Amniotic stem cell (primary cell): ENCODE data around the gene HIP1.
"Not testable (repeated sequence)": the region's sequence is repeated elsewhere in the genome, so short reads cannot be mapped to it uniquely, and the experiment has no call there.

Source experiments
- DNase-seq: peaks from one replicate; lab custom pipeline; 2025; lab: John Stamatoyannopoulos, UW

Gene HIP1

GRCh38 chr7:75738604-75738974 is at the start of gene HIP1:
Gene HIP1 (minus strand): TSS chr7:75738941. CDS start chr7:75738920, 21 bp downstream.
- no peak for DNase-seq

GRCh38 chr7:75788154-75788847 is 49.6 kb upstream of the HIP1 start:
- not testable (repeated sequence) for DNase-seq

GRCh38 chr7:75783058-75783457 is 44.3 kb upstream of the HIP1 start:
- not testable (repeated sequence) for DNase-seq

GRCh38 chr7:75780647-75781273 is 42.0 kb upstream of the HIP1 start:
- not testable (repeated sequence) for DNase-seq

- not testable (repeated sequence) for DNase-seq
Measured at GRCh38 chr7:75779516-75779915, 40.8 kb upstream of the HIP1 start.

- DNase-seq = not testable (repeated sequence)
Measured at GRCh38 chr7:75779035-75779434, 40.3 kb upstream of the HIP1 start.

- DNase-seq = no peak
Measured at GRCh38 chr7:75776295-75776971, 37.7 kb upstream of the HIP1 start.

GRCh38 chr7:75773958-75774357 is 35.2 kb upstream of the HIP1 start:
- not testable (repeated sequence) for DNase-seq

- DNase-seq = no peak
Measured at GRCh38 chr7:75772081-75773077, 33.6 kb upstream of the HIP1 start, which contains the start of gene CCL26. Gene CCL26 (minus strand): TSS chr7:75772211. CDS start chr7:75772176, 35 bp downstream.

- DNase-seq = no peak
Measured at GRCh38 chr7:75771224-75771623, 32.5 kb upstream of the HIP1 start.

GRCh38 chr7:75762350-75762917 is 23.7 kb upstream of the HIP1 start:
- no peak for DNase-seq

- DNase-seq = not testable (repeated sequence)
Measured at GRCh38 chr7:75761801-75762200, 23.1 kb upstream of the HIP1 start.

GRCh38 chr7:75758491-75758890 is 19.8 kb upstream of the HIP1 start:
- DNase-seq = no peak

GRCh38 chr7:75757860-75758259 is 19.1 kb upstream of the HIP1 start:
- DNase-seq = no peak

- no peak for DNase-seq
Measured at GRCh38 chr7:75756991-75757676, 18.4 kb upstream of the HIP1 start.

GRCh38 chr7:75756206-75756990 is 17.7 kb upstream of the HIP1 start:
- no peak for DNase-seq

- no peak for DNase-seq
Measured at GRCh38 chr7:75743455-75743859, 4.7 kb upstream of the HIP1 start.

- no peak for DNase-seq
Measured at GRCh38 chr7:75740846-75741497, 2.2 kb upstream of the HIP1 start.
